GM11168 (cell line): Measurements from ENCODE around the gene AJAP1.

ENCODE experiments used
- in situ Hi-C: fragments of 300-500 bp; cut with MboI; formaldehyde crosslinking; loops from one replicate; pipeline ENCODE4 v1.12.0; 2022; ENCODE audit warnings: low sequenced_read_pairs; ENCODE audit not compliant: unreplicated experiment

The AJAP1 gene

GRCh38 chr1:4794020-4794780 lies 139.8 kb downstream of the AJAP1 start:
- in situ Hi-C loops = no loop called here

- in situ Hi-C loops = no loop called here
Measured at GRCh38 chr1:4796161-4797015, 142.0 kb downstream of the AJAP1 start.

GRCh38 chr1:4797016-4797410 lies 142.6 kb downstream of the AJAP1 start:
- in situ Hi-C loops = no loop called here

- in situ Hi-C loops = no loop called here
Measured at GRCh38 chr1:4797429-4797828, 143.0 kb downstream of the AJAP1 start.

GRCh38 chr1:4801192-4801924 lies 146.9 kb downstream of the AJAP1 start:
- in situ Hi-C loops = loop anchor here (25.0 kb wide), 1 partner anchor 889 kb away; the partner anchor contains the start of gene C1orf174

- in situ Hi-C loops = loop anchor here (25.0 kb wide), 1 partner anchor 890 kb away; the partner anchor contains the start of gene C1orf174
Measured at GRCh38 chr1:4802024-4802423, 147.6 kb downstream of the AJAP1 start.

GRCh38 chr1:4803335-4803734 lies 148.9 kb downstream of the AJAP1 start:
- in situ Hi-C loops = loop anchor here (25.0 kb wide), 1 partner anchor 891 kb away; the partner anchor contains the start of gene C1orf174

GRCh38 chr1:4805987-4806386 lies 151.6 kb downstream of the AJAP1 start:
- in situ Hi-C loops = loop anchor here (25.0 kb wide), 1 partner anchor 894 kb away; the partner anchor contains the start of gene C1orf174

GRCh38 chr1:4820543-4820942 lies 166.1 kb downstream of the AJAP1 start:
- in situ Hi-C loops = loop anchor here (10.0 to 25.0 kb wide), 2 partner anchors 166 to 908 kb away; partner anchors contain the start of genes AJAP1 and C1orf174

GRCh38 chr1:4825800-4826450 lies 171.5 kb downstream of the AJAP1 start:
- in situ Hi-C loops = loop anchor here (10.0 kb wide), 1 partner anchor 171 kb away; the partner anchor contains the start of gene AJAP1

GRCh38 chr1:4830707-4831106 lies 176.3 kb downstream of the AJAP1 start:
- in situ Hi-C loops = no loop called here

- in situ Hi-C loops = no loop called here
Measured at GRCh38 chr1:4836574-4836973, 182.2 kb downstream of the AJAP1 start.

- in situ Hi-C loops = no loop called here
Measured at GRCh38 chr1:4837031-4837600, 182.7 kb downstream of the AJAP1 start.

GRCh38 chr1:4837752-4838151 lies 183.3 kb downstream of the AJAP1 start:
- in situ Hi-C loops = no loop called here

GRCh38 chr1:4838231-4838630 lies 183.8 kb downstream of the AJAP1 start:
- in situ Hi-C loops = no loop called here
